Karpas-422 (cell line): Measurements from ENCODE around the gene CAMSAP2. TPM values are rescaled to one million over a fixed set of nuclear protein-coding genes. Genes with fewer than 3 reads are reported as not detected.

Experiments used
- DNase-seq: peaks from one replicate; pipeline ENCODE4 v3.0.0-alpha.2; 2015
- H2AFZ ChIP-seq: fragments of 200-600 bp; sonication (generic); 2 replicates; pipeline ENCODE4 v1.6.1; 2014; ENCODE audit warnings: antibody characterized with exemption, low read length, mixed read lengths
- H3K27ac ChIP-seq: fragments of 200-600 bp; sonication (generic); 2 replicates; pipeline ENCODE4 v1.5.1; 2014; ENCODE audit warnings: mild to moderate bottlenecking, low read length, moderate library complexity
- H3K27me3 ChIP-seq: fragments of 200-600 bp; sonication (generic); 2 replicates; pipeline ENCODE4 v1.6.1; 2014; ENCODE audit warnings: low read length, mixed read lengths
- H3K36me3 ChIP-seq: fragments of 200-600 bp; sonication (generic); 2 replicates; pipeline ENCODE4 v1.6.1; 2014; ENCODE audit warnings: low read length, mixed read lengths; ENCODE audit not compliant: insufficient read depth
- H3K4me1 ChIP-seq: fragments of 200-600 bp; sonication (generic); 2 replicates; pipeline ENCODE4 v1.6.1; 2014; ENCODE audit warnings: mild to moderate bottlenecking, low read length, mixed read lengths
- H3K4me2 ChIP-seq: fragments of 200-600 bp; sonication (generic); 2 replicates; pipeline ENCODE4 v1.6.1; 2014; ENCODE audit warnings: low read length, low read depth, mild to moderate bottlenecking; ENCODE audit not compliant: poor library complexity, severe bottlenecking
- H3K4me3 ChIP-seq: fragments of 200-600 bp; sonication (generic); 2 replicates; pipeline ENCODE4 v1.5.1; 2014; ENCODE audit warnings: mild to moderate bottlenecking, antibody characterized with exemption, low read length, mixed read lengths
- H3K79me2 ChIP-seq: fragments of 200-600 bp; sonication (generic); 2 replicates; pipeline ENCODE4 v1.6.1; 2014; ENCODE audit warnings: mild to moderate bottlenecking, low read length, mixed read lengths
- H3K9ac ChIP-seq: fragments of 200-600 bp; sonication (generic); 2 replicates; pipeline ENCODE4 v1.6.0; 2014; ENCODE audit warnings: low read length
- H3K9me2 ChIP-seq: fragments of 200-600 bp; sonication (generic), shearing (Covaris generic); replicated peaks from 2 replicates; pipeline ENCODE4 v1.6.0; 2014; ENCODE audit warnings: mild to moderate bottlenecking, low read length, moderate library complexity; ENCODE audit not compliant: insufficient read depth
- H3K9me3 ChIP-seq: fragments of 300-700, 200-600 bp; sonication (generic); 2 replicates; pipeline ENCODE4 v1.6.1; 2014; ENCODE audit warnings: low read length, mixed read lengths
- H4K20me1 ChIP-seq: fragments of 200-600 bp; sonication (generic); 2 replicates; pipeline ENCODE4 v1.6.1; 2014; ENCODE audit warnings: mild to moderate bottlenecking, antibody characterized with exemption, low read length, low read depth; ENCODE audit not compliant: insufficient read depth
- total RNA-seq: library from RNA; depleted of rRNA; stranded (reverse); fragments of >200 nt; shearing (Covaris generic); gene quantifications from 2 replicates; pipeline ENCODE4 v1.2.3, GENCODE V29; 2014; ENCODE audit warnings: low replicate concordance

CAMSAP2 gene
- total RNA-seq, 1 experiment from 2014 or later = 56.5 TPM

DNA sequence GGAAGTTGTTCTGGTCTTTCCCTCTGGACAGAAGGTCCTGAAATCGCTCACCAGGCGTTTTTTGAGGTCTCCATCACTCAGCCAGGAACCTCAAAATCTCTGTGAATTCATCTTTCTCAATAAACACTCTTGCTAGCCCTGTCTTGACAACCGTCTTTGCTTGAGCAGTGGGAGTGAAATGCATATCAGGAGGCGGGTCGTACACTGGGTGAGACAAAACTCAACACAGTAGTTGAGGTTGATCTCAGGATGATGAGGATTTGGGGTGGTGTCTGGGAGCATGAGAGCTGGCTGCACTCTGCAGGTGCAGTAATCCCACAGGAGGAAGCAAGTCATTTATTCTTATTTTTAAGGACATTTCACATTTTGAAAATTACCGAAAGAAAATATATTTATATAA lies 136.0 kb downstream of the CAMSAP2 start:
- Histone ChIP-seq H3K4me3 (no peak overlapping the region), H3K4me2 (no peak overlapping the region), H3K79me2 (no peaks in the 10 kb centered on the region), H4K20me1 (no peaks in the 10 kb centered on the region), H3K27me3 (no peaks in the 10 kb centered on the region), H2AFZ (no peak overlapping the region), H3K27ac (no peak overlapping the region), H3K9ac (no peak overlapping the region), H3K36me3 (no peaks in the 10 kb centered on the region), H3K9me2 (no peaks in the 10 kb centered on the region), H3K4me1 (peaks cover under 1% of the 10 kb centered on the region), H3K9me3 (no peaks in the 10 kb centered on the region)
- no peak for DNase-seq

GRCh38 chr1:200875416-200875815 lies 136.7 kb downstream of the CAMSAP2 start:
- H3K4me3 ChIP-seq = no peak overlapping the region
- H3K9me2 ChIP-seq = no peaks in the 10 kb centered on the region
- no peaks in the 10 kb centered on the region for H3K9me3 ChIP-seq
- H3K4me2 ChIP-seq = no peak overlapping the region
- no peak overlapping the region for H2AFZ ChIP-seq
- no peak for DNase-seq
- H3K9ac ChIP-seq = no peak overlapping the region
- no peaks in the 10 kb centered on the region for H3K79me2 ChIP-seq
- no peaks in the 10 kb centered on the region for H3K36me3 ChIP-seq
- no peaks in the 10 kb centered on the region for H3K4me1 ChIP-seq
- H4K20me1 ChIP-seq = no peaks in the 10 kb centered on the region
- no peaks in the 10 kb centered on the region for H3K27me3 ChIP-seq
- no peak overlapping the region for H3K27ac ChIP-seq

- Histone ChIP-seq H3K9ac (no peak overlapping the region), H3K4me2 (no peak overlapping the region), H3K4me1 (no peaks in the 10 kb centered on the region), H3K79me2 (no peaks in the 10 kb centered on the region), H3K4me3 (no peak overlapping the region), H3K9me2 (no peaks in the 10 kb centered on the region), H2AFZ (no peak overlapping the region), H3K27me3 (no peaks in the 10 kb centered on the region), H3K9me3 (no peaks in the 10 kb centered on the region), H3K36me3 (no peaks in the 10 kb centered on the region), H4K20me1 (no peaks in the 10 kb centered on the region), H3K27ac (no peak overlapping the region)
- DNase-seq = no peak
These were observed 138.3 kb downstream of the CAMSAP2 start for GRCh38 chr1:200877010-200877409.

GRCh38 chr1:200877839-200878551 lies 139.3 kb downstream of the CAMSAP2 start:
- H3K27me3 ChIP-seq = no peaks in the 10 kb centered on the region
- no peak overlapping the region for H3K27ac ChIP-seq
- no peak overlapping the region for H3K4me3 ChIP-seq
- no peak overlapping the region for H2AFZ ChIP-seq
- no peaks in the 10 kb centered on the region for H3K9me3 ChIP-seq
- H3K4me1 ChIP-seq = no peaks in the 10 kb centered on the region
- H3K9ac ChIP-seq = no peak overlapping the region
- no peak overlapping the region for H3K4me2 ChIP-seq
- H3K36me3 ChIP-seq = no peaks in the 10 kb centered on the region
- no peaks in the 10 kb centered on the region for H3K9me2 ChIP-seq
- H3K79me2 ChIP-seq = no peaks in the 10 kb centered on the region
- DNase-seq = no peak
- H4K20me1 ChIP-seq = no peaks in the 10 kb centered on the region

- Histone ChIP-seq H3K79me2 (no peaks in the 10 kb centered on the region), H3K9me3 (no peaks in the 10 kb centered on the region), H3K4me2 (no peak overlapping the region), H3K4me3 (no peak overlapping the region), H3K4me1 (no peaks in the 10 kb centered on the region), H3K27me3 (no peaks in the 10 kb centered on the region), H3K9me2 (no peaks in the 10 kb centered on the region), H4K20me1 (no peaks in the 10 kb centered on the region), H3K9ac (no peak overlapping the region), H3K36me3 (no peaks in the 10 kb centered on the region), H3K27ac (no peak overlapping the region), H2AFZ (no peak overlapping the region)
- no peak for DNase-seq
These were observed 141.5 kb downstream of the CAMSAP2 start for GRCh38 chr1:200880212-200880611.

DNA sequence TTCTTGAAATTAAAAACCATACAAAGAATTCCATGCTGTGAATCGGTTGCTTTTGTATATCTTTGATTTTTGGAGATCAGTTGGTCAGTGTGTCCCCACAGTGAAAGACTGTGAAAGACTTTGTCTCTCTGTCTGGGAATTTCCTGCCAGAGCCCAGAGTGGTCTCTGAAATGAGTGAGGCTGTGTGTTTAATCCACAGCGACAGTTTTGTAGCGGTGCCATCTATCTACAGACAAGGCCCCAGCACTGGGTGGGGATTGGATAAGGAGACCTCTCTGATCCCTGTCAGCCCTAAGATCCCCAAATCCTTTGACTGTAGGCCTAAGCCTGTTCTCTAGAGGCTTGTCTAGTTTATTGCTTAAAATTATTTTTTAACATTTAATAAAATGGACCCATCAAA lies 144.4 kb downstream of the CAMSAP2 start:
- Histone ChIP-seq H3K4me3 (no peak overlapping the region), H4K20me1 (no peaks in the 10 kb centered on the region), H3K4me2 (no peak overlapping the region), H3K4me1 (no peaks in the 10 kb centered on the region), H3K9ac (no peak overlapping the region), H3K27me3 (no peaks in the 10 kb centered on the region), H3K9me2 (no peaks in the 10 kb centered on the region), H3K9me3 (no peaks in the 10 kb centered on the region), H2AFZ (no peak overlapping the region), H3K36me3 (no peaks in the 10 kb centered on the region), H3K79me2 (no peaks in the 10 kb centered on the region), H3K27ac (no peak overlapping the region)
- no peak for DNase-seq

DNA sequence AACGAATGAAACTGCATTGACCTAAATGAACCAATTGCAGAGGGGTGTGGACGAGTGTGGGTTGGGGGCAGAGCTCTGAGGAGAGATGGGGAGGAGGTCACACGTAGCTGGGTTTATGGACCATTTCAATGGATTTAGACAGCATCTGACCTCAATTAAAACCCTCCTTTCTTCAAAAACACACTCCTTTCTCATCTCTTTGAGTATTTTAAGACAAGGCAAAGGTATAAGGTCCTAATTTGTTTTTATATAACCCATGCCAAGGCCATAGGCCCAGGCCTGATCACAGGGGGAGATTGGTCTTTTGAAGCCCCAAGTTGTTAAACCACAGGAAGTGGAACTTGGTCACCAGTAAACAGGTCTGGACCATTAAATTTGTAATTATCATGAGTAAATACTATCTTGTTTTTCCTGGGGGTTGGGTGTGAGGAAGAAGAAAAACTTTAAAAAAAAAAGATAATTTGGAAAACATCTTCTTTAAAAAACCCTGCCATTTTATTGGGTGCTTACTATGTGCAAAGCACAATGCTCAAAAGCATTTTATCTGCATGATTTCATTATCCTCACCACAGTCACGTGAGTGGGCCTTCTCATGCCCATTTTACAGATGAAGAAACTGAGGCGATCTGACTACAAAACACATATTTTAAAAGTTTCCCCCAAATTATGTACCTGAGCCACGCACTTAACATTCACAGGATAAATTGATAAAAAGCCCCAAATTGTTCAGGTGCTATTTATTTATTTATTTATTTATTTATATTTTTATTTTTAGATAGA lies 147.1 kb downstream of the CAMSAP2 start:
- no peaks in the 10 kb centered on the region for H4K20me1 ChIP-seq
- no peaks in the 10 kb centered on the region for H3K9me2 ChIP-seq
- no peak overlapping the region for H3K4me2 ChIP-seq
- H3K27me3 ChIP-seq = no peaks in the 10 kb centered on the region
- H3K36me3 ChIP-seq = no peaks in the 10 kb centered on the region
- H3K9ac ChIP-seq = no peak overlapping the region
- H3K4me1 ChIP-seq = no peaks in the 10 kb centered on the region
- no peak overlapping the region for H3K27ac ChIP-seq
- H3K9me3 ChIP-seq = no peaks in the 10 kb centered on the region
- H3K4me3 ChIP-seq = no peak overlapping the region
- H3K79me2 ChIP-seq = no peaks in the 10 kb centered on the region
- H2AFZ ChIP-seq = no peak overlapping the region
- no peak for DNase-seq

DNA sequence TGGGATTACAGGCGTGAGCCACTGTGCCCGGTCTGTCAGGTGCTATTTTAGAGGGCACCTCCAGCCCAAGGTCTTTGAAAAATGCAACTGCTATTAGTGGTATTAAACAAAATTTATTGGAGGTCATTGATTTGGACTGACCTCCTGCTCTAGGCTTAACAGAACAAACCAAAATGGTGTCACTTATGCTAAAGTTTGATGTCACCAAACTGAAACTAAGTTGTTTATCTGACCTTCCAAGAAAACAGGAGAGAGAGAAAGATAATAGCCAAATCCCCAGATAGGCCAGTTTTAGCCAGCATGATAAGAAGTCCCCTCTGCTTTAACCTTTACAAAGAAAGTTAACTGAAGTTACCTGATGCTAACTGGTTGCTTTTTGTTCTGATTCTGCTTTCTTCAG lies 147.9 kb downstream of the CAMSAP2 start:
- Histone ChIP-seq H3K9me3 (no peaks in the 10 kb centered on the region), H3K36me3 (no peaks in the 10 kb centered on the region), H3K79me2 (no peaks in the 10 kb centered on the region), H3K4me1 (no peaks in the 10 kb centered on the region), H3K27me3 (no peaks in the 10 kb centered on the region), H3K4me2 (no peak overlapping the region), H4K20me1 (no peaks in the 10 kb centered on the region), H2AFZ (no peak overlapping the region), H3K4me3 (no peak overlapping the region), H3K9me2 (no peaks in the 10 kb centered on the region), H3K27ac (no peak overlapping the region), H3K9ac (no peak overlapping the region)
- no peak for DNase-seq
